Thyroid gland (tissue), 4 donors: ENCODE measurements around the gene APOBEC2. TPM values are rescaled to one million over a fixed set of nuclear protein-coding genes. Genes with fewer than 3 reads are reported as not detected.

Source experiments
- DNase-seq, 2 donors: peaks; one replicate each; pipeline ENCODE4 v3.0.0-alpha.2; 2019
- H3K27ac ChIP-seq, 3 donors: fragments of 200-600 bp; sonication (generic); 1 replicate in 2 of 3; 2 replicates in 1 of 3; pipeline ENCODE4 v1.5.1; 2016 to 2019; ENCODE audit warnings: mild to moderate bottlenecking in 1 of 3, moderate library complexity in 1 of 3
- H3K27me3 ChIP-seq: fragments of 200-600 bp; sonication (generic); one replicate; pipeline ENCODE4 v1.5.1; 2019
- H3K36me3 ChIP-seq, 2 donors: fragments of 200-600 bp; sonication (generic); one replicate each; pipeline ENCODE4 v1.5.1; 2016 to 2019
- H3K4me1 ChIP-seq, 2 donors: fragments of 200-600 bp; sonication (generic); one replicate each; pipeline ENCODE4 v1.5.1; 2017 to 2019
- H3K4me3 ChIP-seq, 3 donors: fragments of 200-600 bp; sonication (generic); replicated peaks in 1 of 3; 1 replicate in 2 of 3; 2 replicates in 1 of 3; pipeline ENCODE4 v1.5.1; 2016; ENCODE audit warnings: mild to moderate bottlenecking in 1 of 3
- H3K9me3 ChIP-seq: fragments of 200-600 bp; sonication (generic); one replicate; pipeline ENCODE4 v1.5.1; 2017
- POLR2A ChIP-seq, 2 donors: fragments of 450-650 bp; IDR thresholded peaks; one replicate each; pipeline ENCODE4 v1.6.1; 2017; ENCODE audit warnings: antibody characterized with exemption in 2 of 2, mild to moderate bottlenecking in 2 of 2, moderate library complexity in 1 of 2
- WGBS, 2 donors: methylation state at CpG; one replicate each; pipeline ENCODE4 v1.1.5; 2017; 5-methylcytosine and 5-hydroxymethylcytosine counted together
- intact Hi-C: fragments of 100-400 bp; cut with DNase I; formaldehyde crosslinking; loops from one replicate; pipeline ENCODE4 v1.15.1; 2023
- total RNA-seq, 4 donors: library from RNA; depleted of rRNA; stranded (reverse); fragments of >200 nt; gene quantifications; one replicate each; pipeline ENCODE4 v1.2.3, GENCODE V29; 2016
- TF ChIP-seq, protein P1 (sequence below), 6 experiments: fragments of 200-600 bp in 3 of 6; fragments of 450-650 bp in 3 of 6; sonication (generic) in 3 of 6; IDR thresholded peaks; one replicate each; pipeline ENCODE4 v1.5.1; 2016 to 2019; ENCODE audit warnings: antibody characterized with exemption in 6 of 6, mild to moderate bottlenecking in 2 of 6, inconsistent platforms in 1 of 6, moderate library complexity in 1 of 6

The APOBEC2 gene
- total RNA-seq, 4 donors from 2014 or later, result not detected

DNA sequence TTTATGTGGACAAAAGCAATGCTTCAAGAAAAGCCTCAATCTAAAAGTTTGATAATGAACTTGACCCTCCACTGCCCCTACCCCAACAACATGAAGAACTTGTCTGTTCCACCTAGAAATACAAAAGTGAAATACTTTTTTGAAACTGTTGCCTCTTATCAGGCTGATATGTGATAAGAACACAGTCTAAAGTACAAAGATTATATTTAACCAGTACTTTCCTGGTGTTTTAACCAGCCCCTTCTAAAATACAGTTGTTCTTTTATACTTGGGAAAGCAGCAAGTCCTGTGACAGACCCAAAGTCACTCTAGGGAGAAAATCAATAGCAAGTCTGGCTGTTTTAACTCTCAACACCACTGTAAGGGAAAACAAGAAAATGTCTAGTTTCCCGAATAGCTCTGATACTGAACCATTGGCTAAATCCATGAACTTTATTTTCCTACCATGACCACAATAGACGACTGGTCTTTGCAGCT lies 12.6 kb downstream of the APOBEC2 start:
- intact Hi-C loops, result loop anchor here (10.0 kb wide), 1 partner anchor 61 kb away; no protein-coding TSS in a partner anchor
- Histone ChIP-seq H3K9me3 (no peaks in the 10 kb centered on the region), H3K36me3 (no peaks in the 10 kb centered on the region), H3K27ac (no peak overlapping the region), H3K4me3 (no peak overlapping the region), H3K27me3 (no peaks in the 10 kb centered on the region), H3K4me1 (peaks cover 11 to 20% of the 10 kb centered on the region in 2 donors)
- WGBS, 2 donors, result 95 to 100% methylated on average over 2 of the region's 2 CpGs
- no peak for TF ChIP-seq POLR2A (IDR thresholded peaks at IDR 0.05)
- TF ChIP-seq, protein P1, sequence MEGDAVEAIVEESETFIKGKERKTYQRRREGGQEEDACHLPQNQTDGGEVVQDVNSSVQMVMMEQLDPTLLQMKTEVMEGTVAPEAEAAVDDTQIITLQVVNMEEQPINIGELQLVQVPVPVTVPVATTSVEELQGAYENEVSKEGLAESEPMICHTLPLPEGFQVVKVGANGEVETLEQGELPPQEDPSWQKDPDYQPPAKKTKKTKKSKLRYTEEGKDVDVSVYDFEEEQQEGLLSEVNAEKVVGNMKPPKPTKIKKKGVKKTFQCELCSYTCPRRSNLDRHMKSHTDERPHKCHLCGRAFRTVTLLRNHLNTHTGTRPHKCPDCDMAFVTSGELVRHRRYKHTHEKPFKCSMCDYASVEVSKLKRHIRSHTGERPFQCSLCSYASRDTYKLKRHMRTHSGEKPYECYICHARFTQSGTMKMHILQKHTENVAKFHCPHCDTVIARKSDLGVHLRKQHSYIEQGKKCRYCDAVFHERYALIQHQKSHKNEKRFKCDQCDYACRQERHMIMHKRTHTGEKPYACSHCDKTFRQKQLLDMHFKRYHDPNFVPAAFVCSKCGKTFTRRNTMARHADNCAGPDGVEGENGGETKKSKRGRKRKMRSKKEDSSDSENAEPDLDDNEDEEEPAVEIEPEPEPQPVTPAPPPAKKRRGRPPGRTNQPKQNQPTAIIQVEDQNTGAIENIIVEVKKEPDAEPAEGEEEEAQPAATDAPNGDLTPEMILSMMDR (IDR thresholded peaks at IDR 0.05), result no peak
- DNase-seq, result no peak

DNA sequence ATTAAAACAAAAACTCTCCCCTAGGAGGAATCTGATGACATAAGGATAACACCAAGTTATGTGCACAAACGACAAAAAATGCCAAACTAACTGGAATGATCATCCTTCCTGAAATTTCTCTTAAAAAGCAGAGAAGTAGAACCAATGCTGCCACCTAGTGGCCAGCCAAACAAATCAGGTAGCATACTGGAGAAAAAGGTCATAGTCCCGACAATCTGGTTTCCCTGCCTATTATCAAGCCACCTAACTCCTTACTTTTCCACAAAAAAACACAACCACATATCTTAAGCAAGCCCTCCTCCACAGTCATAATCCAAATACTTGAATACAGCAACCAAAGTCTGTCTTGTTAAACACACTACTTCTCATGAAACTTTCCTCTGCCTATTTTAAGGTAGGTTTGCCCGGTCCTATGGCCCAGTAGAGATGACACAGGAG lies 13.9 kb downstream of the APOBEC2 start:
- TF ChIP-seq, protein P1 (IDR thresholded peaks at IDR 0.05), result peak; percentile 50 to 94 (median 80)
- no peak for TF ChIP-seq POLR2A (IDR thresholded peaks at IDR 0.05)
- WGBS, 2 donors, result 30 to 32% methylated on average over 3 of the region's 3 CpGs
- Histone ChIP-seq H3K27ac (peak overlapping the region in 2 of 3 donors; percentile 13 to 42), H3K36me3 (no peaks in the 10 kb centered on the region), H3K4me1 (peaks cover 7 to 15% of the 10 kb centered on the region in 2 donors), H3K4me3 (no peak overlapping the region), H3K9me3 (no peaks in the 10 kb centered on the region), H3K27me3 (no peaks in the 10 kb centered on the region)
- DNase-seq, result peak; percentile 85 to 89
- intact Hi-C loops, result loop anchor here (10.0 kb wide), 1 partner anchor 62 kb away; no protein-coding TSS in a partner anchor

GRCh38 chr6:41071501-41071922 lies 18.5 kb downstream of the APOBEC2 start:
- Histone ChIP-seq H3K9me3 (no peaks in the 10 kb centered on the region), H3K27ac (peak overlapping the region; percentile 94 to 100 (median 99)), H3K4me3 (peak overlapping the region; percentile 21 to 82 (median 69)), H3K27me3 (no peaks in the 10 kb centered on the region), H3K4me1 (peaks cover 26 to 31% of the 10 kb centered on the region in 2 donors), H3K36me3 (no peaks in the 10 kb centered on the region)
- WGBS, 2 donors, result 1 to 3% methylated on average over 16 of the region's 16 CpGs
- intact Hi-C loops, result no loop called here
- TF ChIP-seq POLR2A (IDR thresholded peaks at IDR 0.05), result no peak
- TF ChIP-seq, protein P1 (IDR thresholded peaks at IDR 0.05), result peak in 1 of 6 experiments; percentile 7
- peak in 1 of 2 donors; percentile 79 for DNase-seq

DNA sequence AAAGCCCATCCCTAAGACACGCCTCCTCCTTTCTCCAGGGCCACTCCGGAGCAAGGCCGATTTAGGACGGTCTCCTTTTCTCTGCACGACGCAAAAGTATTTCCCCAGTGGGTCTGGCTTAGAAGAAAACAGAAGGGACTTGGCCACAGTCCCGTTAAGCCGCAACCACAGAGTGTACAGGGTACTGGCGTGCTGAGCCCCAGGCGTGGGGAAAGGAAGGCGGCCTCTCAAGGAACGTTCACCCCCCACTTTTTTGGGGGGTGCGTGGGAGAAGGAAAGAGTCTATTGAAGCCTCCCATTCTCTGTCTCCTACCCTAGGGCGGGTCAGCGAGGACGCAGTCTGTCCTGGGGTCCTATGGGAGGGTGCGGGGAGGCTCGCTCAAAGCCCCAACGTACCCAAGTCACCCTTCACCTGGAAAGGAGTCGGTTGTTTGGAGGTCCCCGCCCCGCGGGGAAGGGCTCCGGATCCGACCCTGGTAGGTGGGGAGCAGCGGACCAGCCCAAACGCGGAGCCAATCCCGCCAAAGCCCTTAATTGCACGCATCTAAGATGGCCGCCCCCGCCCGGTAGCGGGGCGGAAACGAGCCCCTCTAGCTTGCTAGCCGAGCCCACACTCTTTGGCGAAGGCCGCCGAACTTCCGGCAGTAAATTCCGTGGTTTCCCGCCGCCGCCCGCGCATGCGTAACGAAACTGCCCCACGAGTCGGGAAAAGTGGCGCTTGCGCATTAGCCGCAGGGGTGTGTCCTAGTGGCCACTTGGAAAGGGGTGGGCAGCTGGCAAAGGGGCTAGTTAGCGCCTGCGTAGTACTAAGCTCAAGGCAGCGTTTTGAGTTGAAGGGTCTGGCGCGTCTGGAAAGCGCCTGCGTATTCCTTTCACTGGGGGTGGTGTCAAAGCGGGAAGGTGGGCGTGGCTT lies 19.2 kb downstream of the APOBEC2 start, which contains the start of gene OARD1:
Gene OARD1 (minus strand): TSS at position 434 of the 913 bp plus-strand sequence. CDS start 722 bp downstream, outside the sequence.
- DNase-seq, result peak; percentile 99 to 100
- H3K4me3 ChIP-seq, result peak within 1 kb of the TSS; percentile 69 to 82 (median 81)
- intact Hi-C loops, result no loop called here
- no peaks in the 10 kb centered on the region for H3K36me3 ChIP-seq
- H3K27ac ChIP-seq, result peak within 1 kb of the TSS; percentile 95 to 100 (median 99)
- WGBS, 2 donors, result 0 to 1% methylated on average over 15 to 33 of the region's 63 CpGs
- H3K4me1 ChIP-seq, result peaks cover 33% of the 10 kb centered on the region in 2 donors
- no peaks in the 10 kb centered on the region for H3K27me3 ChIP-seq
- no peaks in the 10 kb centered on the region for H3K9me3 ChIP-seq
- TF ChIP-seq POLR2A (IDR thresholded peaks at IDR 0.05), result peak; percentile 51 to 89
- TF ChIP-seq, protein P1 (IDR thresholded peaks at IDR 0.05), result no peak
